K562 (cell line): ENCODE measurements around the gene TFPI2. TPM values are rescaled to one million over a fixed set of nuclear protein-coding genes. Genes with fewer than 3 reads are reported as not detected.

Experiments used
- ATAC-seq: fragments of 200-7000 bp; cut with Tn5 transposase; 3 replicates; pipeline ENCODE4 v1.9.1; 2020; ENCODE audit warnings: moderate library complexity
- BruUV-seq: library from RNA; stranded (reverse); fragments of 400-500 nt; replicated peaks from 2 replicates; lab custom pipeline; 2021; lab: Mats Ljungman, UMichigan
- CTCF ChIA-PET: fragments of 300-600 bp; formaldehyde crosslinking; extraction: SDS; loops from one replicate; lab custom pipeline; 2021; ENCODE audit warnings: low intra/inter-chr PET ratio; lab: Yijun Ruan, JAX
- POLR2A ChIA-PET: fragments of 300-600, 350-650 bp; sonication (Branson Sonifier 250); formaldehyde crosslinking; extraction: SDS; loops from one replicate; lab custom pipeline; 2021; ENCODE audit warnings: antibody characterized with exemption, inconsistent platforms; lab: Yijun Ruan, JAX
- DNase-seq, 4 experiments: peaks; one replicate each; pipeline versions ENCODE4 v3.0.0 to v3.0.0-alpha.2; 2011 to 2018; ENCODE audit warnings: low spot score in 3 of 4, mixed read lengths in 3 of 4; ENCODE audit errors: extremely low read depth in 1 of 4
- FAIRE-seq: peaks from 2 replicates; lab custom pipeline; 2011; peaks lifted over from hg19 to GRCh38; lab: Jason Lieb, UNC
- H2AFZ ChIP-seq: 2 replicates; pipeline ENCODE4 v1.6.0; 2011; ENCODE audit warnings: low read depth, low read length, control low read depth, inconsistent platforms
- H3K27ac ChIP-seq: fragments of 200-600 bp; 3 replicates; pipeline ENCODE4 v1.8.0; 2011; ENCODE audit warnings: low read depth, mild to moderate bottlenecking, control low read depth, inconsistent platforms, low read length, moderate library complexity, mixed read lengths; ENCODE audit errors: extremely low read depth
- H3K27me3 ChIP-seq, 2 experiments: fragments of 300-600 bp in 1 of 2; 2 replicates in 1 of 2; 3 replicates in 1 of 2; pipeline versions ENCODE4 v1.6.0 to v1.8.0; 2011; ENCODE audit warnings: inconsistent platforms in 2 of 2, low read length in 2 of 2, mild to moderate bottlenecking in 1 of 2, mixed read lengths in 1 of 2, moderate library complexity in 1 of 2; ENCODE audit not compliant: control insufficient read depth in 2 of 2, insufficient read depth in 2 of 2
- H3K36me3 ChIP-seq: fragments of 300-600 bp; 3 replicates; pipeline ENCODE4 v1.8.0; 2011; ENCODE audit warnings: mild to moderate bottlenecking, low read length, inconsistent platforms; ENCODE audit not compliant: control insufficient read depth, insufficient read depth
- H3K4me1 ChIP-seq, 2 experiments: fragments of 200-600 bp in 1 of 2; replicated peaks in 1 of 2; 2 replicates in 1 of 2; 3 replicates in 1 of 2; pipeline versions ENCODE4 v1.5.1 to v1.8.0; 2011; ENCODE audit warnings: inconsistent platforms in 2 of 2, low read length in 2 of 2, mild to moderate bottlenecking in 1 of 2, mixed read lengths in 1 of 2, moderate library complexity in 1 of 2; ENCODE audit not compliant: control insufficient read depth in 2 of 2, insufficient read depth in 2 of 2
- H3K4me2 ChIP-seq: 2 replicates; pipeline ENCODE4 v1.6.1; 2011; ENCODE audit warnings: low read length, control low read depth, inconsistent platforms, mixed read lengths; ENCODE audit not compliant: insufficient read depth
- H3K4me3 ChIP-seq: fragments of 200-600 bp; sonication (generic), shearing (Covaris generic); 2 replicates; pipeline ENCODE4 v1.5.1; 2016; ENCODE audit warnings: control low read depth, inconsistent platforms
- H3K79me2 ChIP-seq: fragments of 200-600 bp; 3 replicates; pipeline ENCODE4 v1.8.0; 2011; ENCODE audit warnings: low read length, inconsistent platforms; ENCODE audit not compliant: control insufficient read depth, insufficient read depth
- H3K9ac ChIP-seq, 2 experiments: 2 replicates each; pipeline versions ENCODE4 v1.6.0 to v1.6.1; 2011; ENCODE audit warnings: low read depth in 2 of 2, low read length in 2 of 2, control low read depth in 1 of 2, inconsistent platforms in 1 of 2, mild to moderate bottlenecking in 1 of 2, mixed read lengths in 1 of 2; ENCODE audit not compliant: insufficient read depth in 1 of 2
- H3K9me1 ChIP-seq: one replicate; pipeline ENCODE4 v1.6.0; 2011; ENCODE audit warnings: inconsistent platforms, mild to moderate bottlenecking, low read length, moderate library complexity; ENCODE audit not compliant: control insufficient read depth, insufficient read depth
- H3K9me3 ChIP-seq: replicated peaks from 2 replicates; pipeline ENCODE4 v1.5.1; 2011; ENCODE audit warnings: low read depth, low read length, inconsistent platforms; ENCODE audit not compliant: control insufficient read depth, insufficient read depth
- H4K20me1 ChIP-seq: replicated peaks from 2 replicates; pipeline ENCODE4 v1.6.1; 2011; ENCODE audit warnings: low read length, inconsistent platforms, mixed read lengths; ENCODE audit not compliant: control insufficient read depth, insufficient read depth
- CEBPB ChIP-seq: fragments of 450-650 bp; IDR thresholded peaks from 2 replicates; pipeline ENCODE4 v1.6.1; 2016; ENCODE audit warnings: missing genetic modification characterization, missing compliant biosample characterization
- CEBPG ChIP-seq, 3 experiments: fragments of 200-800 bp in 1 of 3; sonication (Bioruptor generic) in 1 of 3; sonication (generic) in 1 of 3; formaldehyde crosslinking in 1 of 3; IDR thresholded peaks in 2 of 3; conservative IDR thresholded peaks in 1 of 3; 2 replicates each; pipeline versions ENCODE4 v1.6.1 to v1.8.0; 2016 to 2022; ENCODE audit warnings: missing compliant biosample characterization in 2 of 3, missing genetic modification characterization in 2 of 3, mild to moderate bottlenecking in 1 of 3, missing genetic modification reagents in 1 of 3
- RUNX1 ChIP-seq: sonication (generic); IDR thresholded peaks from 2 replicates; pipeline ENCODE4 v1.6.1; 2016; ENCODE audit warnings: antibody characterized with exemption, low read depth
- STAG1 ChIP-seq: sonication (generic); formaldehyde crosslinking; IDR thresholded peaks from 2 replicates; pipeline ENCODE4 v1.5.0; 2020; ENCODE audit warnings: missing genetic modification reagents, borderline replicate concordance
- WGBS: fragments of 100-300 bp; shearing (Covaris generic); methylation state at CpG from one replicate; pipeline ENCODE4 v1.1.6; 2016; ENCODE audit warnings: low coverage, mixed read lengths; ENCODE audit not compliant: insufficient coverage; ENCODE audit errors: missing lambda C conversion rate; 5-methylcytosine and 5-hydroxymethylcytosine counted together
- in situ Hi-C: fragments of 300-500 bp; cut with MboI; formaldehyde crosslinking; loops from 4 replicates; pipeline ENCODE4 v1.15.0; 2018; ENCODE audit warnings: inconsistent platforms, mixed read lengths
- intact Hi-C: fragments of 100-400 bp; cut with micrococcal nuclease; formaldehyde crosslinking; loops from 2 replicates; pipeline ENCODE4 v1.14.2; 2022
- polyA plus RNA-seq, 8 experiments: library from polyadenylated mRNA; depleted of rRNA in 4 of 8; stranded (reverse) in 5 of 8; unstranded in 3 of 8; fragments of >200 nt; fragmentation: Nextera tagmentation in 2 of 8; fragmentation: Illumina TruSeq in 1 of 8; extraction: Ambion mirVana in 2 of 8; extraction: Trizol in 1 of 8; gene quantifications; 2 replicates each; pipeline versions ENCODE4 v1.2.1 to v1.2.3, GENCODE V29; 2011 to 2014; ENCODE audit warnings: inconsistent platforms in 1 of 8, missing spikeins in 1 of 8
- total RNA-seq, 7 experiments: library from RNA; depleted of rRNA in 6 of 7; stranded (reverse); fragments of >200 nt in 6 of 7; fragmentation: Illumina TruSeq in 2 of 7; extraction: Trizol in 2 of 7; gene quantifications; 2 replicates each; pipeline versions ENCODE4 v1.2.1 to v1.2.3, GENCODE V29; 2011 to 2021; ENCODE audit warnings: low replicate concordance in 1 of 7
- TF ChIP-seq, protein P1 (sequence below): fragments of 450-650 bp; IDR thresholded peaks from 2 replicates; pipeline ENCODE4 v1.6.1; 2016; ENCODE audit warnings: low read depth, mild to moderate bottlenecking, moderate library complexity

TFPI2 gene
- total and polyA plus RNA-seq, 9 of the 15 experiments (the other 6 are each of a cell fraction or from before 2014, with no cell fraction given), result 0.07 to 0.25 (median 0.11) TPM; not detected in 4

DNA sequence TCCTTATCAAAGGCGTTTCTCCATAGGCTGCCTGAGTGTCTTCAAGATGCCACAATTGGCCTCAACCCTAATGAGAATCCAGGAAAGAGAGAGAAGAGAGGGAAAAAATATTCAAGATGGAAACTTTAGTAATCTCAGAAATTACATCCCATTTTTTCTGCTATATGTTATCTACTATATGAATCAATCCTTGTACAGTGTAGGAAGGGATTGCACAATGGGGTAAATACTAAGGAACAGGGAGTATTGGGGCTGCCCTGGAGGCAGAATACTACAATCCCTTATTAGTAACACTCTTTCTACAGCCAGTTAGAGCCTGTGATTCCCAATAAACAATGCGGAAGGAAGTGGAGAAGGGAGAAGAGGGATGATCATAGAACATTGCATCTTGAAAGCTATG, 27.9 kb downstream of the TFPI2 start:
- ATAC-seq (no peak), DNase-seq (no peak), FAIRE-seq (no peak)
- no peaks in the 10 kb centered on the region for H4K20me1 ChIP-seq
- H3K9me3 ChIP-seq, result no peaks in the 10 kb centered on the region
- no peak overlapping the region for H2AFZ ChIP-seq
- ChIA-PET POLR2A (no interaction called here), CTCF (no interaction called here)
- no peaks in the 10 kb centered on the region for H3K4me1 ChIP-seq
- no peaks in the 10 kb centered on the region; a peak in 2 of 5 replicates for H3K27me3 ChIP-seq
- H3K9me1 ChIP-seq, result no peaks in the 10 kb centered on the region
- in situ Hi-C loops (no loop called here), intact Hi-C loops (no loop called here)
- no peak overlapping the region for H3K27ac ChIP-seq
- 9% methylated on average over 2 of the region's 2 CpGs for WGBS
- no peaks in the 10 kb centered on the region for H3K79me2 ChIP-seq
- H3K4me3 ChIP-seq, result no peak overlapping the region
- no TSS peak for BruUV-seq
- H3K4me2 ChIP-seq, result no peak overlapping the region
- no peak for TF ChIP-seq RUNX1
- TF ChIP-seq, protein P1, sequence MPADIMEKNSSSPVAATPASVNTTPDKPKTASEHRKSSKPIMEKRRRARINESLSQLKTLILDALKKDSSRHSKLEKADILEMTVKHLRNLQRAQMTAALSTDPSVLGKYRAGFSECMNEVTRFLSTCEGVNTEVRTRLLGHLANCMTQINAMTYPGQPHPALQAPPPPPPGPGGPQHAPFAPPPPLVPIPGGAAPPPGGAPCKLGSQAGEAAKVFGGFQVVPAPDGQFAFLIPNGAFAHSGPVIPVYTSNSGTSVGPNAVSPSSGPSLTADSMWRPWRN, result no peak
- no peak for TF ChIP-seq CEBPG (CRISPR knock-in tag; IDR thresholded peaks at IDR 0.05)
- TF ChIP-seq CEBPG (tag; conservative IDR thresholded peaks at IDR 0.05 in 1 of 2, IDR thresholded peaks at IDR 0.05 in 1 of 2), result peak; percentile 17 to 44; a peak in 2 of 4 replicates
- TF ChIP-seq CEBPB (tag), result peak; percentile 59; the same call in 1 of the 2 replicates
- TF ChIP-seq STAG1 (CRISPR knock-in tag), result no peak
- H3K9ac ChIP-seq, result no peak overlapping the region
- no peaks in the 10 kb centered on the region for H3K36me3 ChIP-seq
